A673 (cell line): ENCODE measurements around the gene KLHL14. TPM values are rescaled to one million over a fixed set of nuclear protein-coding genes. Genes with fewer than 3 reads are reported as not detected.

Experiments
- BruUV-seq: library from RNA; stranded (reverse); fragments of 400-500 nt; replicated peaks from 2 replicates; lab custom pipeline; 2021; lab: Mats Ljungman, UMichigan
- CTCF ChIA-PET: fragments of 300-600 bp; sonication (Branson Sonifier 250); formaldehyde crosslinking; loops from one replicate; lab custom pipeline; 2022; ENCODE audit warnings: antibody characterized with exemption; lab: Charles Lee
- POLR2A ChIA-PET: fragments of 300-600 bp; sonication (Branson Sonifier 250); formaldehyde crosslinking; loops from one replicate; lab custom pipeline; 2022; ENCODE audit warnings: antibody characterized with exemption; ENCODE audit not compliant: low non-redundant PET; lab: Charles Lee
- DNase-seq: peaks from one replicate; pipeline ENCODE4 v3.0.0-alpha.2; 2015; ENCODE audit warnings: low spot score
- H3K27ac ChIP-seq: fragments of 200-600 bp; sonication (generic); 2 replicates; pipeline ENCODE4 v1.5.1; 2016; ENCODE audit warnings: mixed run types, low read depth, mild to moderate bottlenecking, mixed read lengths, antibody characterized with exemption, low read length; ENCODE audit not compliant: poor library complexity, severe bottlenecking
- H3K27me3 ChIP-seq: fragments of 200-600 bp; sonication (generic); replicated peaks from 2 replicates; pipeline ENCODE4 v1.6.1; 2017; ENCODE audit warnings: mixed run types, low read depth, mild to moderate bottlenecking, mixed read lengths, antibody characterized with exemption, low read length; ENCODE audit not compliant: insufficient read depth, poor library complexity
- H3K36me3 ChIP-seq: fragments of 200-600 bp; sonication (generic); 2 replicates; pipeline ENCODE4 v1.6.1; 2016; ENCODE audit warnings: mixed run types, mild to moderate bottlenecking, mixed read lengths, antibody characterized with exemption, low read length; ENCODE audit not compliant: insufficient read depth, poor library complexity, severe bottlenecking
- H3K4me1 ChIP-seq: fragments of 200-600 bp; sonication (generic); 2 replicates; pipeline ENCODE4 v1.6.1; 2017; ENCODE audit warnings: mixed run types, mild to moderate bottlenecking, mixed read lengths, antibody characterized with exemption, low read length; ENCODE audit not compliant: insufficient read depth, poor library complexity, severe bottlenecking
- H3K4me3 ChIP-seq: fragments of 200-600 bp; sonication (generic); 2 replicates; pipeline ENCODE4 v1.5.1; 2016; ENCODE audit warnings: low read depth, mixed run types, mild to moderate bottlenecking, mixed read lengths, low read length; ENCODE audit not compliant: poor library complexity, severe bottlenecking
- H3K9me3 ChIP-seq: fragments of 200-600 bp; sonication (generic); 2 replicates; pipeline ENCODE4 v1.6.1; 2016; ENCODE audit warnings: mixed run types, low read depth, mild to moderate bottlenecking, mixed read lengths, antibody characterized with exemption, low read length; ENCODE audit not compliant: poor library complexity, severe bottlenecking
- EZH2 ChIP-seq: fragments of 200-600 bp; sonication (generic); IDR thresholded peaks from 2 replicates; pipeline ENCODE4 v1.6.1; 2017; ENCODE audit warnings: borderline replicate concordance, low read depth, mild to moderate bottlenecking, mixed read lengths, antibody characterized with exemption, low read length; ENCODE audit not compliant: poor library complexity, severe bottlenecking
- intact Hi-C: fragments of 100-400 bp; cut with micrococcal nuclease; formaldehyde crosslinking; loops from one replicate; pipeline ENCODE4 v1.10.0; 2022; ENCODE audit not compliant: unreplicated experiment
- total RNA-seq: library from RNA; stranded (reverse); gene quantifications from 2 replicates; pipeline ENCODE4 v1.2.3, GENCODE V29; 2021
- TF ChIP-seq, protein P1 (sequence below): fragments of 300-800, 200-600 bp; sonication (generic); conservative IDR thresholded peaks from 2 replicates; pipeline ENCODE4 v1.5.1; 2017; ENCODE audit warnings: low read depth, mild to moderate bottlenecking, antibody characterized with exemption, low read length, moderate library complexity, mixed read lengths

KLHL14 gene
- total RNA-seq, 1 experiment from 2014 or later, result 2.3 TPM

DNA sequence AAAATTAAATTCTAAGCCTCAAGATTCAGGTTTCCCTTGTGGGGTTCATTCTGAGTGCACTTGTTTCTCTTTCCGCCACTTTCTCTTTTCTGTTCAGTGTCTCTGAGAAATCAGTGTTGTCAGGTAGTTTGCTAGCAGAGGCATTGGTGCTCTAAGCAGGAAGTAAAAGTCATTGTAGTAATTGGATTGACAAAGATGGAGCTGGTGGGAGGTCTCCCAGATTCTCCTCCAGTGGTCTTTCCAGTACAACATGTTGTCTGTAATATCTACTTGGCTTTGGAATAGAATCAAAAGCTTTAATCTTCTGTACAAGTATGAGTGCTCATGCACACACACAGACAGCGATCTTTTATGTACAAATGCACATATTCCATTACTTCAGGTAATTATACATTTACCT, 135.6 kb downstream of the KLHL14 start:
- peaks cover 6% of the 10 kb centered on the region for H3K4me1 ChIP-seq
- peak; percentile 60 for DNase-seq
- no peaks in the 10 kb centered on the region for H3K36me3 ChIP-seq
- BruUV-seq, result no TSS peak
- no peak overlapping the region for H3K4me3 ChIP-seq
- intact Hi-C loops, result no loop called here
- TF ChIP-seq, protein P1, sequence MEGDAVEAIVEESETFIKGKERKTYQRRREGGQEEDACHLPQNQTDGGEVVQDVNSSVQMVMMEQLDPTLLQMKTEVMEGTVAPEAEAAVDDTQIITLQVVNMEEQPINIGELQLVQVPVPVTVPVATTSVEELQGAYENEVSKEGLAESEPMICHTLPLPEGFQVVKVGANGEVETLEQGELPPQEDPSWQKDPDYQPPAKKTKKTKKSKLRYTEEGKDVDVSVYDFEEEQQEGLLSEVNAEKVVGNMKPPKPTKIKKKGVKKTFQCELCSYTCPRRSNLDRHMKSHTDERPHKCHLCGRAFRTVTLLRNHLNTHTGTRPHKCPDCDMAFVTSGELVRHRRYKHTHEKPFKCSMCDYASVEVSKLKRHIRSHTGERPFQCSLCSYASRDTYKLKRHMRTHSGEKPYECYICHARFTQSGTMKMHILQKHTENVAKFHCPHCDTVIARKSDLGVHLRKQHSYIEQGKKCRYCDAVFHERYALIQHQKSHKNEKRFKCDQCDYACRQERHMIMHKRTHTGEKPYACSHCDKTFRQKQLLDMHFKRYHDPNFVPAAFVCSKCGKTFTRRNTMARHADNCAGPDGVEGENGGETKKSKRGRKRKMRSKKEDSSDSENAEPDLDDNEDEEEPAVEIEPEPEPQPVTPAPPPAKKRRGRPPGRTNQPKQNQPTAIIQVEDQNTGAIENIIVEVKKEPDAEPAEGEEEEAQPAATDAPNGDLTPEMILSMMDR, result no peak
- TF ChIP-seq EZH2, result no peak
- H3K27ac ChIP-seq, result no peak overlapping the region
- no peaks in the 10 kb centered on the region for H3K27me3 ChIP-seq
- ChIA-PET POLR2A (no interaction called here), CTCF (no interaction called here)
- H3K9me3 ChIP-seq, result no peaks in the 10 kb centered on the region

- peaks cover 6% of the 10 kb centered on the region for H3K4me1 ChIP-seq
- no peaks in the 10 kb centered on the region for H3K9me3 ChIP-seq
- TF ChIP-seq, protein P1, result no peak
- no peak for TF ChIP-seq EZH2
- H3K36me3 ChIP-seq, result no peaks in the 10 kb centered on the region
- BruUV-seq, result no TSS peak
- DNase-seq, result no peak
- H3K27me3 ChIP-seq, result no peaks in the 10 kb centered on the region
- ChIA-PET POLR2A (no interaction called here), CTCF (no interaction called here)
- no peak overlapping the region for H3K27ac ChIP-seq
- intact Hi-C loops, result no loop called here
- no peak overlapping the region for H3K4me3 ChIP-seq
These were observed 137.9 kb downstream of the KLHL14 start for GRCh38 chr18:32634876-32635431.

DNA sequence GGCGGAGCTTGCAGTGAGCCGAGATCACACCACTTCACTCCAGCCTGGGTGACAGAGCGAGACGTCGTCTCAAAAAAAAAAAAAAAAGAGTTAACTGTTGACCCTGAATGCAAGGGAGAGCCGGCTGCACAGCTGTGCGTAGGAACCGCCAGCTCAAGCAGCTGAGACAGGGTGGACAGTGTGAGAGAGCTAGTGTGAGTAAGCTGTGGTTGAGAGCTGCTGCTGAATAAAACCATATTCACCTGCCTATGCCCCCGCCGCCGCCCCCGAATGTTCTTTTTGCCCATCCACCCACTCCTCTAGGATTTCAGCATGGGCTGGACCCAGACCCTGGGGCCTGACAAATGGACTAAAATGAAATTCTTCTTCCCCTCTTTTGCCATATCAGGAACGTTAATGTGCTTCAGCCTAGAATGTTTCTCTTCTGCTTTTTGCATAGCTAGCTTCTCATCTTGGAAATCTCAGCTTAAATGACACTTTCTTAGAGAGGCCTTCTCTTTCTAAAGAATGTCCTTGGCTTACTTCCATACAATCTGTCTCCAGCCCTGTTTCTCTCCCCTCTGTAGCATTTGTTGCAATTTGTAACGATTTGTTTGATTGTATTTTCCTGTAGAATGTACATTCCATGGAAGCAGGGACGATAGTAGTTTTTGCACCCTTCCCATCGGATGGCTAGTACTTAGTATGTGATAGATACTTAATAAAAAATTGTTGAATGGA, 142.7 kb downstream of the KLHL14 start:
- H3K4me3 ChIP-seq, result no peak overlapping the region
- intact Hi-C loops, result no loop called here
- H3K27me3 ChIP-seq, result no peaks in the 10 kb centered on the region
- no peak overlapping the region for H3K27ac ChIP-seq
- TF ChIP-seq, protein P1, result no peak
- TF ChIP-seq EZH2, result no peak
- no peaks in the 10 kb centered on the region for H3K4me1 ChIP-seq
- no peak for DNase-seq
- no TSS peak for BruUV-seq
- H3K9me3 ChIP-seq, result no peaks in the 10 kb centered on the region
- ChIA-PET CTCF (no interaction called here), POLR2A (interaction anchor here (0.6 kb wide), 1 partner anchor 662 kb away, joined by 3 read pairs; no protein-coding TSS in a partner anchor)
- H3K36me3 ChIP-seq, result no peaks in the 10 kb centered on the region
